A673 (cell line): ENCODE data around the gene TOM1L2. TPM values are rescaled to one million over a fixed set of nuclear protein-coding genes. Genes with fewer than 3 reads are reported as not detected.

Experiments
- BruUV-seq: library from RNA; stranded (reverse); fragments of 400-500 nt; replicated peaks from 2 replicates; lab custom pipeline; 2021; lab: Mats Ljungman, UMichigan
- CTCF ChIA-PET: fragments of 300-600 bp; sonication (Branson Sonifier 250); formaldehyde crosslinking; loops from one replicate; lab custom pipeline; 2022; ENCODE audit warnings: antibody characterized with exemption; lab: Charles Lee
- POLR2A ChIA-PET: fragments of 300-600 bp; sonication (Branson Sonifier 250); formaldehyde crosslinking; loops from one replicate; lab custom pipeline; 2022; ENCODE audit warnings: antibody characterized with exemption; ENCODE audit not compliant: low non-redundant PET; lab: Charles Lee
- DNase-seq: peaks from one replicate; pipeline ENCODE4 v3.0.0-alpha.2; 2015; ENCODE audit warnings: low spot score
- H3K27ac ChIP-seq: fragments of 200-600 bp; sonication (generic); 2 replicates; pipeline ENCODE4 v1.5.1; 2016; ENCODE audit warnings: mixed run types, low read depth, mild to moderate bottlenecking, mixed read lengths, antibody characterized with exemption, low read length; ENCODE audit not compliant: poor library complexity, severe bottlenecking
- H3K27me3 ChIP-seq: fragments of 200-600 bp; sonication (generic); replicated peaks from 2 replicates; pipeline ENCODE4 v1.6.1; 2017; ENCODE audit warnings: mixed run types, low read depth, mild to moderate bottlenecking, mixed read lengths, antibody characterized with exemption, low read length; ENCODE audit not compliant: insufficient read depth, poor library complexity
- H3K36me3 ChIP-seq: fragments of 200-600 bp; sonication (generic); 2 replicates; pipeline ENCODE4 v1.6.1; 2016; ENCODE audit warnings: mixed run types, mild to moderate bottlenecking, mixed read lengths, antibody characterized with exemption, low read length; ENCODE audit not compliant: insufficient read depth, poor library complexity, severe bottlenecking
- H3K4me1 ChIP-seq: fragments of 200-600 bp; sonication (generic); 2 replicates; pipeline ENCODE4 v1.6.1; 2017; ENCODE audit warnings: mixed run types, mild to moderate bottlenecking, mixed read lengths, antibody characterized with exemption, low read length; ENCODE audit not compliant: insufficient read depth, poor library complexity, severe bottlenecking
- H3K4me3 ChIP-seq: fragments of 200-600 bp; sonication (generic); 2 replicates; pipeline ENCODE4 v1.5.1; 2016; ENCODE audit warnings: low read depth, mixed run types, mild to moderate bottlenecking, mixed read lengths, low read length; ENCODE audit not compliant: poor library complexity, severe bottlenecking
- H3K9me3 ChIP-seq: fragments of 200-600 bp; sonication (generic); 2 replicates; pipeline ENCODE4 v1.6.1; 2016; ENCODE audit warnings: mixed run types, low read depth, mild to moderate bottlenecking, mixed read lengths, antibody characterized with exemption, low read length; ENCODE audit not compliant: poor library complexity, severe bottlenecking
- EZH2 ChIP-seq: fragments of 200-600 bp; sonication (generic); IDR thresholded peaks from 2 replicates; pipeline ENCODE4 v1.6.1; 2017; ENCODE audit warnings: borderline replicate concordance, low read depth, mild to moderate bottlenecking, mixed read lengths, antibody characterized with exemption, low read length; ENCODE audit not compliant: poor library complexity, severe bottlenecking
- intact Hi-C: fragments of 100-400 bp; cut with micrococcal nuclease; formaldehyde crosslinking; loops from one replicate; pipeline ENCODE4 v1.10.0; 2022; ENCODE audit not compliant: unreplicated experiment
- total RNA-seq: library from RNA; stranded (reverse); gene quantifications from 2 replicates; pipeline ENCODE4 v1.2.3, GENCODE V29; 2021
- TF ChIP-seq, protein P1 (sequence below): fragments of 300-800, 200-600 bp; sonication (generic); conservative IDR thresholded peaks from 2 replicates; pipeline ENCODE4 v1.5.1; 2017; ENCODE audit warnings: low read depth, mild to moderate bottlenecking, antibody characterized with exemption, low read length, moderate library complexity, mixed read lengths

TOM1L2 gene
- total RNA-seq, 1 experiment from 2014 or later = 10.0 TPM

- Histone ChIP-seq H3K27ac (peak overlapping the region; percentile 97), H3K36me3 (peaks cover 36% of the 10 kb centered on the region), H3K4me1 (peaks cover 66% of the 10 kb centered on the region), H3K4me3 (peak overlapping the region; percentile 1), H3K9me3 (no peaks in the 10 kb centered on the region), H3K27me3 (no peaks in the 10 kb centered on the region)
- peak; percentile 67 for DNase-seq
- intact Hi-C loops = no loop called here
- CTCF ChIA-PET = no interaction called here
- TF ChIP-seq EZH2 = no peak
- TF ChIP-seq, protein P1, sequence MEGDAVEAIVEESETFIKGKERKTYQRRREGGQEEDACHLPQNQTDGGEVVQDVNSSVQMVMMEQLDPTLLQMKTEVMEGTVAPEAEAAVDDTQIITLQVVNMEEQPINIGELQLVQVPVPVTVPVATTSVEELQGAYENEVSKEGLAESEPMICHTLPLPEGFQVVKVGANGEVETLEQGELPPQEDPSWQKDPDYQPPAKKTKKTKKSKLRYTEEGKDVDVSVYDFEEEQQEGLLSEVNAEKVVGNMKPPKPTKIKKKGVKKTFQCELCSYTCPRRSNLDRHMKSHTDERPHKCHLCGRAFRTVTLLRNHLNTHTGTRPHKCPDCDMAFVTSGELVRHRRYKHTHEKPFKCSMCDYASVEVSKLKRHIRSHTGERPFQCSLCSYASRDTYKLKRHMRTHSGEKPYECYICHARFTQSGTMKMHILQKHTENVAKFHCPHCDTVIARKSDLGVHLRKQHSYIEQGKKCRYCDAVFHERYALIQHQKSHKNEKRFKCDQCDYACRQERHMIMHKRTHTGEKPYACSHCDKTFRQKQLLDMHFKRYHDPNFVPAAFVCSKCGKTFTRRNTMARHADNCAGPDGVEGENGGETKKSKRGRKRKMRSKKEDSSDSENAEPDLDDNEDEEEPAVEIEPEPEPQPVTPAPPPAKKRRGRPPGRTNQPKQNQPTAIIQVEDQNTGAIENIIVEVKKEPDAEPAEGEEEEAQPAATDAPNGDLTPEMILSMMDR = no peak
- no TSS peak for BruUV-seq
- POLR2A ChIA-PET = no interaction called here
Measured at GRCh38 chr17:17824119-17824782, 147.9 kb downstream of the TOM1L2 start.

DNA sequence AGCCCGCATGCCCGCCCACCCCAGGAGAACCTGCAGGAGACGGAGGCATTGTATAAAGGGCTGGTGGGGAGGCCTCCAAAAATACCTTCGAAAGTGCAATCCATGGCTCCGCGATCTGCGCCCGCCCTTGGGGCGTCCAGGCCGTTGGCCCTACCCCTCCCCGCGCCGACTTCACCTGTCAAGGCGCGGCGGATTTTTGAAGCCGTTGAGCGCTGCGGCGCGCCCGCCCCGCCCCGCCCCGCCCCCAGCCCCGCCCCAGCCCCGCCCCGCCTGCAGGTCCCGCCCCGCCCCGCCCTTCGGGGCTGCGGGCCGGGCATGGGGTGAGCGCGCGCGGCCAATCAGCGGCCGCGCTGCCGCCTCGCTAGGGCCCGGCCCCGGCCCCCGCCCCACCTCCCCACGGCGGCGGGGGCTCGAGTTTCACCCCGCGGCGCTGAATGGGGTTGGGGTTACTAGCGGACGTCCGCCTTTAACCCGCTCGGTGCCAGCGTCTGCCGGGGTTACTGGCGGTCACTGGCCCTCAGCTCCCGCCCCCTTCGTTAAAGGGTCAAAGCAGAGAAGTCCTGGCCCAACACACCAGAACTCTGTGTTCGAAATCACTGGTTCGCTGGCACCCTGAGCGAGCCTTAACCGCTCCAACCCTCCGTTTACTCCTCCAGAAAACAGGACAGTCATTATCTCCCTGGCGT is 148.6 kb downstream of the TOM1L2 start:
- POLR2A ChIA-PET = no interaction called here
- no peaks in the 10 kb centered on the region for H3K27me3 ChIP-seq
- no TSS peak for BruUV-seq
- H3K36me3 ChIP-seq = peaks cover 42% of the 10 kb centered on the region
- peaks cover 72% of the 10 kb centered on the region for H3K4me1 ChIP-seq
- peak; percentile 96 for DNase-seq
- CTCF ChIA-PET = no interaction called here
- H3K4me3 ChIP-seq = peak overlapping the region; percentile 72
- no peak for TF ChIP-seq EZH2
- TF ChIP-seq, protein P1 = no peak
- no peaks in the 10 kb centered on the region for H3K9me3 ChIP-seq
- intact Hi-C loops = no loop called here
- H3K27ac ChIP-seq = peak overlapping the region; percentile 97

- H3K4me1 ChIP-seq = peaks cover 78% of the 10 kb centered on the region
- H3K9me3 ChIP-seq = no peaks in the 10 kb centered on the region
- H3K27ac ChIP-seq = peak overlapping the region; percentile 83
- H3K27me3 ChIP-seq = no peaks in the 10 kb centered on the region
- ChIA-PET POLR2A (no interaction called here), CTCF (no interaction called here)
- TF ChIP-seq EZH2 = no peak
- TF ChIP-seq, protein P1 = no peak
- intact Hi-C loops = no loop called here
- H3K36me3 ChIP-seq = peaks cover 50% of the 10 kb centered on the region
- no TSS peak for BruUV-seq
- peak overlapping the region; percentile 72 for H3K4me3 ChIP-seq
- DNase-seq = no peak
Measured at GRCh38 chr17:17822616-17823015, 149.6 kb downstream of the TOM1L2 start.
